NCI-H1417 treated with DMSO at 0.1 percent for 48 hours (cell line): ENCODE results near the gene ZDHHC12.

Experiments used
- DNase-seq: peaks from one replicate; lab custom pipeline; 2025; lab: John Stamatoyannopoulos, UW

ZDHHC12 gene

GRCh38 chr9:128723866-128724743, at the start of gene ZDHHC12:
Gene ZDHHC12, minus strand, starts transcription at chr9:128724127. Its CDS starts 34 bp downstream, at chr9:128724093.
- peak; percentile 97 for DNase-seq

- DNase-seq: no peak
Measured at GRCh38 chr9:128773049-128773448, 49.1 kb upstream of the ZDHHC12 start.

GRCh38 chr9:128771745-128772519, 48.0 kb upstream of the ZDHHC12 start, which contains the start of gene ZER1:
Gene ZER1, minus strand, starts transcription at chr9:128771927. Its CDS starts 16,362 bp downstream, at chr9:128755565.
- DNase-seq: peak; percentile 50

GRCh38 chr9:128771094-128771721, 47.3 kb upstream of the ZDHHC12 start:
- DNase-seq: no peak

GRCh38 chr9:128770286-128771030, 46.5 kb upstream of the ZDHHC12 start:
- DNase-seq: no peak

GRCh38 chr9:128768606-128769005, 44.7 kb upstream of the ZDHHC12 start:
- DNase-seq: no peak

GRCh38 chr9:128765499-128765898, 41.6 kb upstream of the ZDHHC12 start:
- no peak for DNase-seq

GRCh38 chr9:128764361-128764760, 40.4 kb upstream of the ZDHHC12 start:
- no peak for DNase-seq

- no peak for DNase-seq
Measured at GRCh38 chr9:128762671-128763449, 38.9 kb upstream of the ZDHHC12 start.

- DNase-seq: no peak
Measured at GRCh38 chr9:128757602-128758001, 33.7 kb upstream of the ZDHHC12 start.

- DNase-seq: no peak
Measured at GRCh38 chr9:128753627-128754026, 29.7 kb upstream of the ZDHHC12 start.

GRCh38 chr9:128750926-128751595, 27.1 kb upstream of the ZDHHC12 start:
- no peak for DNase-seq

GRCh38 chr9:128747241-128747640, 23.3 kb upstream of the ZDHHC12 start:
- DNase-seq: no peak

- no peak for DNase-seq
Measured at GRCh38 chr9:128743421-128743820, 19.5 kb upstream of the ZDHHC12 start.

GRCh38 chr9:128742401-128742800, 18.5 kb upstream of the ZDHHC12 start:
- no peak for DNase-seq

- no peak for DNase-seq
Measured at GRCh38 chr9:128735373-128735772, 11.4 kb upstream of the ZDHHC12 start.

- no peak for DNase-seq
Measured at GRCh38 chr9:128733256-128733655, 9.3 kb upstream of the ZDHHC12 start.

GRCh38 chr9:128732576-128732975, 8.6 kb upstream of the ZDHHC12 start:
- no peak for DNase-seq

GRCh38 chr9:128731691-128732090, 7.8 kb upstream of the ZDHHC12 start:
- DNase-seq: no peak

- no peak for DNase-seq
Measured at GRCh38 chr9:128731093-128731492, 7.2 kb upstream of the ZDHHC12 start.
